ENCODE measurements around the gene CNGB1. TPM values are rescaled to one million over a fixed set of nuclear protein-coding genes. Genes with fewer than 3 reads are reported as not detected.

The CNGB1 gene
- total and polyA plus RNA-seq, 2 donors (not counting 1 experiment from before 2014, with no cell fraction given), result not detected

DNA sequence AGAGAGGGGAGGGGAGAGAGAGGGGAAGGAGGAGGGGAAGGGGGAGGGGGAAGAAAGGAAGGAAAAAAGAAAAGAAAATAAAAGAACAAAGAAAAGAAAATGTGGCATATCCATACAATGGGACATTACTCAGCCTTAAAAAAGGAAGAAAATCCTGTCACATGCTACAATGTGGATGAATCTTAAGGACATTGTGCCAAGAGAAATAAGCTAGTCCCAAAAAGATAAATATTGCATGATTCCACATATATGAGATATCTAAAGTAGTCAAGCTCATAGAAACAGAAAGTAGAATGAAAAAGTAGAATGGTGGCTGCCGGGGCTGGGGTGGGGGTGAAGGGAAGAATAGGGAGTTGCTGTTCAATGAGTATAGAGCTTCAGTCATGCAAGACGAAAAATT is 40.4 kb downstream of the CNGB1 start:
- no peak overlapping the region for H2AFZ ChIP-seq (ENCODE audit: low read length)
- no peaks in the 10 kb centered on the region for H3K4me1 ChIP-seq (ENCODE audit: control insufficient read depth, extremely low read depth, insufficient read depth, low read length)
- no peaks in the 10 kb centered on the region for H3K9me3 ChIP-seq (ENCODE audit: control insufficient read depth, insufficient read depth, low read depth, low read length)
- DNase-seq (ENCODE audit: low read depth in 2 of 2), result no peak
- no peak overlapping the region for H3K9ac ChIP-seq (ENCODE audit: insufficient read depth, low read length)
- no peaks in the 10 kb centered on the region for H3K27me3 ChIP-seq (ENCODE audit: control insufficient read depth, insufficient read depth, low read length)
- no peak overlapping the region for H3K4me2 ChIP-seq (ENCODE audit: extremely low read depth, insufficient read depth, low read length)
- H3K79me2 ChIP-seq (ENCODE audit: control insufficient read depth, insufficient read depth, low read length), result no peaks in the 10 kb centered on the region
- no peaks in the 10 kb centered on the region for H4K20me1 ChIP-seq (ENCODE audit: control insufficient read depth, extremely low read depth, insufficient read depth, low read length)
- H3K36me3 ChIP-seq (ENCODE audit: control insufficient read depth, insufficient read depth, low read length), result no peaks in the 10 kb centered on the region
- no peak overlapping the region for H3K27ac ChIP-seq (ENCODE audit: insufficient read depth, low read length)
- TF ChIP-seq EZH2 (IDR thresholded peaks at IDR 0.05; ENCODE audit: low read length, missing control alignments), result no peak
- no peak overlapping the region for H3K4me3 ChIP-seq (replicated peaks in 1 of 4; ENCODE audit: control extremely low read depth in 1 of 4, insufficient read depth in 1 of 4, low read depth in 3 of 4, low read length in 4 of 4)

DNA sequence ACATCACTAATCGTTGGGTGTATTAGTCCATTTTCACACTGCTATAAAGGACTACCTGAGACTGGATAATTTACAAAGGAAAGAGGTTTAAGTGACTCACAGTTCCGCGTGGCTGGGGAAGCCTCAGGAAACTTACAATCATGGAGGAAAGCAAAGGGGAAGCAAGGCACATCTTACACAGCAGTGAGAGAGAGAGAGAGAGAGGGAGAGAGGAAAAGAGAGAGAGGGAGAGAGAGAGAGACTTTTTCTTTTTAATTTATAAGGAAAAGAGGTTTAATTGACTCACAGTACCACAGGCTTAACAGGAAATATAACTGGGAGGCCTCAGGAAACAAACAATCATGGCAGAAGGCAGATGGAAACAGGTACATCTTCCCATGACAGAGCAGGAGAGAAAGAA is 41.7 kb downstream of the CNGB1 start:
- H4K20me1 ChIP-seq (ENCODE audit: control insufficient read depth, extremely low read depth, insufficient read depth, low read length), result no peaks in the 10 kb centered on the region
- TF ChIP-seq EZH2 (IDR thresholded peaks at IDR 0.05; ENCODE audit: low read length, missing control alignments), result no peak
- TF ChIP-seq, protein P1, sequence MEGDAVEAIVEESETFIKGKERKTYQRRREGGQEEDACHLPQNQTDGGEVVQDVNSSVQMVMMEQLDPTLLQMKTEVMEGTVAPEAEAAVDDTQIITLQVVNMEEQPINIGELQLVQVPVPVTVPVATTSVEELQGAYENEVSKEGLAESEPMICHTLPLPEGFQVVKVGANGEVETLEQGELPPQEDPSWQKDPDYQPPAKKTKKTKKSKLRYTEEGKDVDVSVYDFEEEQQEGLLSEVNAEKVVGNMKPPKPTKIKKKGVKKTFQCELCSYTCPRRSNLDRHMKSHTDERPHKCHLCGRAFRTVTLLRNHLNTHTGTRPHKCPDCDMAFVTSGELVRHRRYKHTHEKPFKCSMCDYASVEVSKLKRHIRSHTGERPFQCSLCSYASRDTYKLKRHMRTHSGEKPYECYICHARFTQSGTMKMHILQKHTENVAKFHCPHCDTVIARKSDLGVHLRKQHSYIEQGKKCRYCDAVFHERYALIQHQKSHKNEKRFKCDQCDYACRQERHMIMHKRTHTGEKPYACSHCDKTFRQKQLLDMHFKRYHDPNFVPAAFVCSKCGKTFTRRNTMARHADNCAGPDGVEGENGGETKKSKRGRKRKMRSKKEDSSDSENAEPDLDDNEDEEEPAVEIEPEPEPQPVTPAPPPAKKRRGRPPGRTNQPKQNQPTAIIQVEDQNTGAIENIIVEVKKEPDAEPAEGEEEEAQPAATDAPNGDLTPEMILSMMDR (conservative IDR thresholded peaks at IDR 0.05 in 1 of 2, IDR thresholded peaks at IDR 0.05 in 1 of 2; ENCODE audit: low read depth in 1 of 2, low read length in 2 of 2), result no peak
- DNase-seq (ENCODE audit: low read depth in 2 of 2), result no peak
- no peak overlapping the region for H2AFZ ChIP-seq (ENCODE audit: low read length)
- no peak overlapping the region for H3K9ac ChIP-seq (ENCODE audit: insufficient read depth, low read length)
- no peaks in the 10 kb centered on the region for H3K27me3 ChIP-seq (ENCODE audit: control insufficient read depth, insufficient read depth, low read length)
- no peaks in the 10 kb centered on the region for H3K79me2 ChIP-seq (ENCODE audit: control insufficient read depth, insufficient read depth, low read length)
- no peaks in the 10 kb centered on the region for H3K36me3 ChIP-seq (ENCODE audit: control insufficient read depth, insufficient read depth, low read length)
- no peaks in the 10 kb centered on the region for H3K9me3 ChIP-seq (ENCODE audit: control insufficient read depth, insufficient read depth, low read depth, low read length)
- no peak overlapping the region for H3K4me2 ChIP-seq (ENCODE audit: extremely low read depth, insufficient read depth, low read length)
- no peak overlapping the region for H3K27ac ChIP-seq (ENCODE audit: insufficient read depth, low read length)
- no peaks in the 10 kb centered on the region for H3K4me1 ChIP-seq (ENCODE audit: control insufficient read depth, extremely low read depth, insufficient read depth, low read length)
- H3K4me3 ChIP-seq (replicated peaks in 1 of 4; ENCODE audit: control extremely low read depth in 1 of 4, insufficient read depth in 1 of 4, low read depth in 3 of 4, low read length in 4 of 4), result no peak overlapping the region

DNA sequence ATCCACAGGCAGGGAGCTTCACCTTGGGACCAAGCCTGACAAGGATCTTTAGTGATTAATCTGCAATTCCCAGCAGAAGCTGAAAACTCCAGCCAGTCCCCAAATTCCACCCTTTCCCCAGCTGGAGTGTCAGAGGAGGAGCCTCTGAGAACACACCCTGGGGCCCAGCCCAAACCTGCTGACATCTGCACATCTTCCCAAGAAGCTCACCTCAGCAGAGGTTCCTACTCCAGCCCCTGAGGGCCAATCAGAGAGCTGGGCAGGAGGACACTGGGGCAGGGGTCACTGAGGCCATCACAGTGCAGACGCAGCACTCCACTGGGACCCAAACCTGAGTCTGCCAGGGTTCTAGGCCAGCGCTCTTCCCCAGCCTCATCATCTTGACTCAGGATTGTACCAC is 44.9 kb downstream of the CNGB1 start:
- Histone ChIP-seq H2AFZ (ENCODE audit: low read length) (no peak overlapping the region), H3K79me2 (ENCODE audit: control insufficient read depth, insufficient read depth, low read length) (no peaks in the 10 kb centered on the region), H3K9ac (ENCODE audit: insufficient read depth, low read length) (no peak overlapping the region), H3K9me3 (ENCODE audit: control insufficient read depth, insufficient read depth, low read depth, low read length) (no peaks in the 10 kb centered on the region), H4K20me1 (ENCODE audit: control insufficient read depth, extremely low read depth, insufficient read depth, low read length) (no peaks in the 10 kb centered on the region), H3K4me1 (ENCODE audit: control insufficient read depth, extremely low read depth, insufficient read depth, low read length) (no peaks in the 10 kb centered on the region), H3K27me3 (ENCODE audit: control insufficient read depth, insufficient read depth, low read length) (no peaks in the 10 kb centered on the region), H3K4me3 (replicated peaks in 1 of 4; ENCODE audit: control extremely low read depth in 1 of 4, insufficient read depth in 1 of 4, low read depth in 3 of 4, low read length in 4 of 4) (no peak overlapping the region), H3K4me2 (ENCODE audit: extremely low read depth, insufficient read depth, low read length) (no peak overlapping the region), H3K27ac (ENCODE audit: insufficient read depth, low read length) (no peak overlapping the region), H3K36me3 (ENCODE audit: control insufficient read depth, insufficient read depth, low read length) (no peaks in the 10 kb centered on the region)
- no peak for DNase-seq (ENCODE audit: low read depth in 2 of 2)
- TF ChIP-seq EZH2 (IDR thresholded peaks at IDR 0.05; ENCODE audit: low read length, missing control alignments), result no peak
- TF ChIP-seq, protein P1 (conservative IDR thresholded peaks at IDR 0.05 in 1 of 2, IDR thresholded peaks at IDR 0.05 in 1 of 2; ENCODE audit: low read depth in 1 of 2, low read length in 2 of 2), result no peak

Measured in fibroblast of lung (primary cell).